Neural cell (in vitro differentiated cells): ENCODE results near the gene CPNE5. TPM values are rescaled to one million over a fixed set of nuclear protein-coding genes. Genes with fewer than 3 reads are reported as not detected.
A peak's percentile ranks its signal among the peaks of the same experiment; 100 is the strongest.

Source experiments
- H2AFZ ChIP-seq: fragments of 200-600, 300-800 bp; sonication (generic), shearing (Covaris generic); 2 replicates; pipeline ENCODE4 v1.6.0; 2014; ENCODE audit warnings: low read depth, mild to moderate bottlenecking, antibody characterized with exemption, low read length, moderate library complexity
- H3F3A ChIP-seq: fragments of 200-600 bp; shearing (Covaris generic); 2 replicates; pipeline ENCODE4 v1.6.1; 2016; ENCODE audit warnings: mild to moderate bottlenecking, moderate library complexity, mixed read lengths, antibody characterized with exemption, low read length; ENCODE audit not compliant: insufficient read depth, poor library complexity, severe bottlenecking
- H3K27ac ChIP-seq: fragments of 200-600, 300-800 bp; sonication (generic), shearing (Covaris generic); 2 replicates; pipeline ENCODE4 v1.5.1; 2014; ENCODE audit warnings: mild to moderate bottlenecking, low read length, moderate library complexity
- H3K27me3 ChIP-seq: fragments of 300-800, 200-600 bp; sonication (generic), shearing (Covaris generic); 2 replicates; pipeline ENCODE4 v1.6.0; 2014; ENCODE audit warnings: mild to moderate bottlenecking, low read depth, low read length, moderate library complexity; ENCODE audit not compliant: insufficient read depth
- H3K36me3 ChIP-seq: fragments of 300-800, 200-600 bp; sonication (generic), shearing (Covaris generic); 2 replicates; pipeline ENCODE4 v1.5.1; 2014; ENCODE audit warnings: mild to moderate bottlenecking, antibody characterized with exemption, low read length, moderate library complexity; ENCODE audit not compliant: insufficient read depth
- H3K4me2 ChIP-seq: fragments of 300-800, 200-600 bp; sonication (generic), shearing (Covaris generic); 2 replicates; pipeline ENCODE4 v1.6.0; 2014; ENCODE audit warnings: mild to moderate bottlenecking, low read length
- H3K4me3 ChIP-seq: fragments of 300-800, 200-600 bp; sonication (generic), shearing (Covaris generic); 2 replicates; pipeline ENCODE4 v1.5.1; 2014; ENCODE audit warnings: mild to moderate bottlenecking, low read length, moderate library complexity
- H3K79me2 ChIP-seq: fragments of 200-600 bp; shearing (Covaris generic); replicated peaks from 2 replicates; pipeline ENCODE4 v1.6.0; 2014; ENCODE audit warnings: mild to moderate bottlenecking, low read length, moderate library complexity; ENCODE audit not compliant: insufficient read depth
- H3K9ac ChIP-seq: fragments of 300-800, 200-600 bp; sonication (generic), shearing (Covaris generic); 2 replicates; pipeline ENCODE4 v1.6.1; 2016; ENCODE audit warnings: mild to moderate bottlenecking, low read length, mixed read lengths
- H3K9me2 ChIP-seq: fragments of 200-600 bp; shearing (Covaris generic); 2 replicates; pipeline ENCODE4 v1.6.1; 2016; ENCODE audit warnings: mild to moderate bottlenecking, low read length, mixed read lengths; ENCODE audit not compliant: insufficient read depth
- H3K9me3 ChIP-seq: fragments of 200-600, 300-800 bp; sonication (generic), shearing (Covaris generic); 2 replicates; pipeline ENCODE4 v1.6.1; 2016; ENCODE audit warnings: mild to moderate bottlenecking, mixed run types, low read length, moderate library complexity, mixed read lengths
- H4K20me1 ChIP-seq: fragments of 200-600 bp; shearing (Covaris generic); 2 replicates; pipeline ENCODE4 v1.6.1; 2016; ENCODE audit warnings: mild to moderate bottlenecking, mixed run types; ENCODE audit not compliant: insufficient read depth
- CTCF ChIP-seq: fragments of 450-650 bp; IDR thresholded peaks from 2 replicates; pipeline ENCODE4 v1.5.1; 2014; ENCODE audit warnings: antibody characterized with exemption, mild to moderate bottlenecking, moderate library complexity; ENCODE audit not compliant: poor library complexity, severe bottlenecking
- EP300 ChIP-seq: fragments of 450-650 bp; conservative IDR thresholded peaks from 2 replicates; pipeline ENCODE4 v1.6.1; 2014; ENCODE audit warnings: antibody characterized with exemption, mild to moderate bottlenecking, moderate library complexity; ENCODE audit not compliant: poor library complexity, severe bottlenecking
- EZH2 ChIP-seq: fragments of 200-600, 300-800 bp; shearing (Covaris generic), sonication (generic); IDR thresholded peaks from 2 replicates; pipeline ENCODE4 v1.6.1; 2014; ENCODE audit warnings: antibody characterized with exemption, low read length, borderline replicate concordance, mild to moderate bottlenecking; ENCODE audit not compliant: insufficient read depth, poor library complexity, severe bottlenecking
- MXI1 ChIP-seq: fragments of 450-650 bp; conservative IDR thresholded peaks from 2 replicates; pipeline ENCODE4 v1.6.1; 2014; ENCODE audit warnings: antibody characterized with exemption, mild to moderate bottlenecking; ENCODE audit not compliant: poor library complexity, severe bottlenecking
- POLR2AphosphoS5 ChIP-seq: IDR thresholded peaks from 2 replicates; pipeline ENCODE4 v1.6.1; 2012
- RAD21 ChIP-seq: fragments of 450-650 bp; conservative IDR thresholded peaks from 2 replicates; pipeline ENCODE4 v1.6.1; 2014; ENCODE audit warnings: antibody characterized with exemption, mild to moderate bottlenecking, moderate library complexity
- SMC3 ChIP-seq: fragments of 450-650 bp; conservative IDR thresholded peaks from 2 replicates; pipeline ENCODE4 v1.6.1; 2014; ENCODE audit warnings: antibody characterized with exemption, mild to moderate bottlenecking, moderate library complexity; ENCODE audit not compliant: poor library complexity
- TAF1 ChIP-seq: IDR thresholded peaks from 2 replicates; pipeline ENCODE4 v1.6.1; 2012; ENCODE audit warnings: low read depth
- polyA plus RNA-seq: library from polyadenylated mRNA; depleted of rRNA; stranded (reverse); fragments of >200 nt; gene quantifications from 2 replicates; pipeline ENCODE4 v1.2.3, GENCODE V29; 2014
- TF ChIP-seq, protein P1 (sequence below): IDR thresholded peaks from 2 replicates; pipeline ENCODE4 v1.6.1; 2012; ENCODE audit warnings: borderline replicate concordance

CPNE5 gene
- polyA plus RNA-seq, 1 donor from 2014 or later, result 8.7 TPM

DNA sequence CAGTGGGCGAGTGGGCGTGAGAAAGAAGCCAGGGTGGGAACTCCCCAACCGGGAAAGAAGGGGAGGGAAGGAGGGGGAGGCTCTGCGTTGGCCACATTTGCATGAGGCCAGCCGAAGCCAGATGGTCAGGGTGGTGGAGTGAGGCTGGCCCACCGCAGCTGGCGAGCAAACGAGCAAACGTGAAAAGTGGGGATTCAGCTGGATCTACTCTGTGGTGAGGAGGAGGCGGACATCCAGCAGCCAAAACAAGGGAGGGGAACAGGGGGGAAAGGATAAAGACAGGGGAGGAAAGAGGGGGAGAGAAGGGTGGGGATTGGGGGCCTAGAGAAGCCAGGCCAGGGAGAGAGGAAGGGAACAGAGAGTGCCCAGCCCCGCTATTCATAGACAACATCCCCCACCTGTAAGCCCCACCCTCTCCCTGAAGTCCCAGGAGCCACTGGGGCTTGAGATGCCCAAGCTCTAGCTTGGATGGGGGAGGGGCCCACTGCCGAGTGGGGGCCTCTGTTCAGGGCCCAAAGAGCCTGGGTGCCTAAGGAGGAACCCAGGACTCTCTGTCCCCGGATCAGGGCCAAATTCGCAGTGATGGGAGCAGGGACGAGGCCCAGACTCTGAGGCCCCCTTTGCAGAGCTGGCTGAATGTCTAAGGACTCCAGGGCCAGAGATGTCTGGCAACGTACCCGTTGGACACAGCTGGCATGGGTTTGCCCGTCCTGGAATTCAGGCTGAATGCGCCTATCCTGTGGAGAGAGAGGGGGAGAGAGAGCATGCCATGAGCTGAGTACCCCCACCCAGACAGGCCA, 45.1 kb downstream of the CPNE5 start:
- H3K9ac ChIP-seq, result peak overlapping the region; percentile 30
- H3K27me3 ChIP-seq, result no peaks in the 10 kb centered on the region
- H3K36me3 ChIP-seq, result no peaks in the 10 kb centered on the region
- no peaks in the 10 kb centered on the region for H3F3A ChIP-seq
- H3K9me2 ChIP-seq, result no peaks in the 10 kb centered on the region
- H2AFZ ChIP-seq, result no peak overlapping the region
- no peaks in the 10 kb centered on the region for H3K79me2 ChIP-seq
- no peaks in the 10 kb centered on the region for H3K9me3 ChIP-seq
- H3K4me3 ChIP-seq, result no peak overlapping the region
- H3K4me2 ChIP-seq, result no peak overlapping the region
- no peak overlapping the region for H3K27ac ChIP-seq
- H4K20me1 ChIP-seq, result no peaks in the 10 kb centered on the region
- no peak for TF ChIP-seq MXI1

GRCh38 chr6:36793296-36793912, 45.8 kb downstream of the CPNE5 start:
- no peak overlapping the region for H3K4me2 ChIP-seq
- H2AFZ ChIP-seq, result no peak overlapping the region
- TF ChIP-seq EZH2, result no peak
- no peak for TF ChIP-seq EP300
- TF ChIP-seq RAD21, result no peak
- no peak for TF ChIP-seq SMC3
- TF ChIP-seq, protein P1, sequence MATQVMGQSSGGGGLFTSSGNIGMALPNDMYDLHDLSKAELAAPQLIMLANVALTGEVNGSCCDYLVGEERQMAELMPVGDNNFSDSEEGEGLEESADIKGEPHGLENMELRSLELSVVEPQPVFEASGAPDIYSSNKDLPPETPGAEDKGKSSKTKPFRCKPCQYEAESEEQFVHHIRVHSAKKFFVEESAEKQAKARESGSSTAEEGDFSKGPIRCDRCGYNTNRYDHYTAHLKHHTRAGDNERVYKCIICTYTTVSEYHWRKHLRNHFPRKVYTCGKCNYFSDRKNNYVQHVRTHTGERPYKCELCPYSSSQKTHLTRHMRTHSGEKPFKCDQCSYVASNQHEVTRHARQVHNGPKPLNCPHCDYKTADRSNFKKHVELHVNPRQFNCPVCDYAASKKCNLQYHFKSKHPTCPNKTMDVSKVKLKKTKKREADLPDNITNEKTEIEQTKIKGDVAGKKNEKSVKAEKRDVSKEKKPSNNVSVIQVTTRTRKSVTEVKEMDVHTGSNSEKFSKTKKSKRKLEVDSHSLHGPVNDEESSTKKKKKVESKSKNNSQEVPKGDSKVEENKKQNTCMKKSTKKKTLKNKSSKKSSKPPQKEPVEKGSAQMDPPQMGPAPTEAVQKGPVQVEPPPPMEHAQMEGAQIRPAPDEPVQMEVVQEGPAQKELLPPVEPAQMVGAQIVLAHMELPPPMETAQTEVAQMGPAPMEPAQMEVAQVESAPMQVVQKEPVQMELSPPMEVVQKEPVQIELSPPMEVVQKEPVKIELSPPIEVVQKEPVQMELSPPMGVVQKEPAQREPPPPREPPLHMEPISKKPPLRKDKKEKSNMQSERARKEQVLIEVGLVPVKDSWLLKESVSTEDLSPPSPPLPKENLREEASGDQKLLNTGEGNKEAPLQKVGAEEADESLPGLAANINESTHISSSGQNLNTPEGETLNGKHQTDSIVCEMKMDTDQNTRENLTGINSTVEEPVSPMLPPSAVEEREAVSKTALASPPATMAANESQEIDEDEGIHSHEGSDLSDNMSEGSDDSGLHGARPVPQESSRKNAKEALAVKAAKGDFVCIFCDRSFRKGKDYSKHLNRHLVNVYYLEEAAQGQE, result no peak
- no peak for TF ChIP-seq MXI1
- no peak for TF ChIP-seq POLR2AphosphoS5
- no peak for TF ChIP-seq CTCF
- TF ChIP-seq TAF1, result no peak

More at GRCh38 chr6:36793296-36793912, 45.8 kb downstream of the CPNE5 start:
- Histone ChIP-seq H3K4me3 (no peak overlapping the region), H4K20me1 (no peaks in the 10 kb centered on the region), H3K27ac (no peak overlapping the region), H3F3A (no peaks in the 10 kb centered on the region), H3K9me3 (no peaks in the 10 kb centered on the region), H3K9ac (peak overlapping the region; percentile 30), H3K9me2 (no peaks in the 10 kb centered on the region), H3K36me3 (no peaks in the 10 kb centered on the region), H3K27me3 (no peaks in the 10 kb centered on the region), H3K79me2 (no peaks in the 10 kb centered on the region)
